CD14-positive monocyte (primary cell): ENCODE results near the gene EXOC1. TPM values are rescaled to one million over a fixed set of nuclear protein-coding genes. Genes with fewer than 3 reads are reported as not detected.
A peak's percentile ranks its signal among the peaks of the same experiment; 100 is the strongest.

Experiments used
- DNase-seq, 3 donors: peaks; one replicate each; pipeline ENCODE4 v3.0.0-alpha.2; 2011 to 2022
- H2AFZ ChIP-seq: 2 replicates; pipeline ENCODE4 v1.6.0; 2012; ENCODE audit warnings: mild to moderate bottlenecking, low read depth, low read length, inconsistent platforms; ENCODE audit not compliant: insufficient read depth, poor library complexity, severe bottlenecking
- H3K27ac ChIP-seq, 2 donors: 1 replicate in 1 of 2; 2 replicates in 1 of 2; pipeline ENCODE4 v1.5.1; 2012 to 2013; ENCODE audit warnings: low read length in 2 of 2, control low read depth in 1 of 2, inconsistent platforms in 1 of 2, low read depth in 1 of 2, mild to moderate bottlenecking in 1 of 2
- H3K27me3 ChIP-seq, 2 donors: one replicate each; pipeline versions ENCODE4 v1.6.0 to v1.6.1; 2011 to 2013; ENCODE audit warnings: low read length in 2 of 2; ENCODE audit not compliant: control insufficient read depth in 2 of 2, insufficient read depth in 2 of 2
- H3K36me3 ChIP-seq, 2 donors: replicated peaks in 1 of 2; 1 replicate in 1 of 2; 2 replicates in 1 of 2; pipeline versions ENCODE4 v1.5.1 to v1.6.1; 2012 to 2013; ENCODE audit warnings: low read length in 2 of 2, control low read depth in 1 of 2, inconsistent platforms in 1 of 2, mild to moderate bottlenecking in 1 of 2; ENCODE audit not compliant: insufficient read depth in 2 of 2, control insufficient read depth in 1 of 2
- H3K4me1 ChIP-seq, 2 donors: 1 replicate in 1 of 2; 2 replicates in 1 of 2; pipeline versions ENCODE4 v1.5.1 to v1.6.1; 2012 to 2013; ENCODE audit warnings: low read length in 2 of 2, control low read depth in 1 of 2, inconsistent platforms in 1 of 2, mild to moderate bottlenecking in 1 of 2, moderate library complexity in 1 of 2; ENCODE audit not compliant: insufficient read depth in 2 of 2, control insufficient read depth in 1 of 2
- H3K4me2 ChIP-seq: replicated peaks from 2 replicates; pipeline ENCODE3; 2012; ENCODE audit warnings: low read length, moderate library complexity, mild to moderate bottlenecking; ENCODE audit not compliant: poor library complexity, severe bottlenecking; ENCODE audit errors: extremely low read depth
- H3K4me3 ChIP-seq, 3 experiments: fragments of 200-600 bp in 1 of 3; sonication (generic) in 1 of 3; replicated peaks in 1 of 3; 1 replicate in 2 of 3; 2 replicates in 1 of 3; pipeline ENCODE4 v1.5.1; 2011 to 2013; ENCODE audit warnings: low read length in 3 of 3, mild to moderate bottlenecking in 3 of 3, control low read depth in 2 of 3, low read depth in 2 of 3, inconsistent platforms in 1 of 3, moderate library complexity in 1 of 3
- H3K79me2 ChIP-seq: 2 replicates; pipeline ENCODE4 v1.6.0; 2012; ENCODE audit warnings: mild to moderate bottlenecking, control low read depth, inconsistent platforms, low read length, moderate library complexity; ENCODE audit not compliant: insufficient read depth
- H3K9ac ChIP-seq: 2 replicates; pipeline ENCODE4 v1.6.0; 2017; ENCODE audit warnings: low read length, mild to moderate bottlenecking; ENCODE audit not compliant: insufficient read depth, poor library complexity, severe bottlenecking
- H3K9me3 ChIP-seq, 2 donors: replicated peaks in 1 of 2; 1 replicate in 1 of 2; 2 replicates in 1 of 2; pipeline versions ENCODE4 v1.5.1 to v1.6.1; 2012 to 2013; ENCODE audit warnings: low read length in 2 of 2, control low read depth in 1 of 2; ENCODE audit not compliant: control insufficient read depth in 1 of 2, insufficient read depth in 1 of 2
- H4K20me1 ChIP-seq: 2 replicates; pipeline ENCODE4 v1.6.0; 2012; ENCODE audit warnings: mild to moderate bottlenecking, low read length, control low read depth, moderate library complexity; ENCODE audit not compliant: insufficient read depth
- H3K27ac Mint-ChIP-seq, 7 donors: one replicate each; pipeline ENCODE4 v1.8.0; 2020; ENCODE audit warnings: mild to moderate bottlenecking in 7 of 7, mixed read lengths in 7 of 7, moderate library complexity in 6 of 7, inconsistent platforms in 2 of 7
- H3K27me3 Mint-ChIP-seq, 3 donors: one replicate each; pipeline ENCODE4 v1.8.0; 2021 to 2022; ENCODE audit warnings: low read depth in 3 of 3, mild to moderate bottlenecking in 3 of 3, mixed read lengths in 3 of 3, moderate library complexity in 3 of 3, inconsistent platforms in 1 of 3
- H3K36me3 Mint-ChIP-seq, 2 donors: one replicate each; pipeline ENCODE4 v1.8.0; 2020; ENCODE audit warnings: mixed read lengths in 2 of 2, inconsistent platforms in 1 of 2, mild to moderate bottlenecking in 1 of 2
- H3K4me1 Mint-ChIP-seq: one replicate; pipeline ENCODE4 v1.8.0; 2020; ENCODE audit warnings: mild to moderate bottlenecking, mixed read lengths
- H3K4me3 Mint-ChIP-seq, 2 donors: one replicate each; pipeline ENCODE4 v1.8.0; 2020; ENCODE audit warnings: mild to moderate bottlenecking in 2 of 2, mixed read lengths in 2 of 2, moderate library complexity in 1 of 2
- H3K9me3 Mint-ChIP-seq, 7 donors: one replicate each; pipeline ENCODE4 v1.8.0; 2020 to 2022; ENCODE audit warnings: mixed read lengths in 7 of 7, mild to moderate bottlenecking in 6 of 7, moderate library complexity in 6 of 7, inconsistent platforms in 2 of 7
- CTCF ChIP-seq: fragments of 200-600 bp; IDR thresholded peaks from one replicate; pipeline ENCODE4 v1.8.0; 2022; ENCODE audit warnings: antibody characterized with exemption, mild to moderate bottlenecking
- WGBS: methylation state at CpG from one replicate; pipeline ENCODE4 v1.1.5; 2013; ENCODE audit warnings: missing lambda C conversion rate; ENCODE audit not compliant: insufficient coverage; 5-methylcytosine and 5-hydroxymethylcytosine counted together
- intact Hi-C, 2 donors: fragments of 100-400 bp; cut with micrococcal nuclease; formaldehyde crosslinking; loops; one replicate each; pipeline versions ENCODE4 v1.15.0 to v1.15.1; 2023
- polyA plus RNA-seq, 3 donors: library from polyadenylated mRNA; depleted of rRNA in 1 of 3; unstranded in 2 of 3; stranded (reverse) in 1 of 3; fragments of 300-500 nt in 2 of 3; fragments of >200 nt in 1 of 3; fragmentation: Illumina TruSeq in 2 of 3; gene quantifications; 1 replicate in 2 of 3; 2 replicates in 1 of 3; pipeline ENCODE4 v1.2.3, GENCODE V29; 2012 to 2021

EXOC1 gene
- polyA plus RNA-seq, 3 donors: 13.7 to 22.9 (median 21.2) TPM

GRCh38 chr4:55849724-55850123 lies 3.7 kb upstream of the EXOC1 start:
- peaks cover 0 to 16% (median 3%) of the 10 kb centered on the region in 7 donors for H3K9me3 Mint-ChIP-seq
- WGBS: 90% methylated on average over 5 of the region's 9 CpGs
- no peak overlapping the region for H3K4me3 Mint-ChIP-seq
- H3K9ac ChIP-seq: no peak overlapping the region
- no peaks in the 10 kb centered on the region for H3K36me3 ChIP-seq
- H3K4me3 ChIP-seq: no peak overlapping the region
- H3K9me3 ChIP-seq: no peaks in the 10 kb centered on the region
- TF ChIP-seq CTCF: no peak
- intact Hi-C loops: loop anchor here (5.0 to 10.0 kb wide), 5 partner anchors 95 to 505 kb away; partner anchors contain the start of genes CEP135 (in 2 of the 2), CLOCK (in 2 of the 2) and SRD5A3 (in 1 of the 2)
- no peak overlapping the region for H3K27ac ChIP-seq
- no peaks in the 10 kb centered on the region for H3K36me3 Mint-ChIP-seq
- H3K4me2 ChIP-seq: no peak overlapping the region
- peaks cover 13% of the 10 kb centered on the region for H3K79me2 ChIP-seq
- H3K27ac Mint-ChIP-seq: no peak overlapping the region
- H3K27me3 Mint-ChIP-seq: peaks cover 0 to 4% (median 3%) of the 10 kb centered on the region in 3 donors
- peaks cover 0 to 2% of the 10 kb centered on the region in 2 donors for H3K27me3 ChIP-seq
- no peak for DNase-seq
- peaks cover 7% of the 10 kb centered on the region in 2 donors for H3K4me1 ChIP-seq
- peaks cover 3% of the 10 kb centered on the region for H3K4me1 Mint-ChIP-seq
- no peak overlapping the region for H2AFZ ChIP-seq
- no peaks in the 10 kb centered on the region for H4K20me1 ChIP-seq

GRCh38 chr4:55851885-55852284 lies 1.6 kb upstream of the EXOC1 start:
- H3K4me3 Mint-ChIP-seq: no peak overlapping the region
- peaks cover 0 to 13% (median 2%) of the 10 kb centered on the region in 7 donors for H3K9me3 Mint-ChIP-seq
- no peak overlapping the region for H3K4me2 ChIP-seq
- H3K27me3 ChIP-seq: peaks cover 0 to 2% of the 10 kb centered on the region in 2 donors
- H3K27ac ChIP-seq: no peak overlapping the region
- no peak overlapping the region for H3K27ac Mint-ChIP-seq
- peaks cover 34% of the 10 kb centered on the region for H3K79me2 ChIP-seq
- H2AFZ ChIP-seq: peak overlapping the region; percentile 27
- peaks cover 0 to 4% (median 3%) of the 10 kb centered on the region in 3 donors for H3K27me3 Mint-ChIP-seq
- peaks cover 8 to 15% of the 10 kb centered on the region in 2 donors for H3K4me1 ChIP-seq
- H3K36me3 ChIP-seq: no peaks in the 10 kb centered on the region
- H3K9ac ChIP-seq: no peak overlapping the region
- no peak overlapping the region for H3K4me3 ChIP-seq
- no peaks in the 10 kb centered on the region for H4K20me1 ChIP-seq
- peaks cover 3% of the 10 kb centered on the region for H3K4me1 Mint-ChIP-seq
- no peaks in the 10 kb centered on the region for H3K9me3 ChIP-seq
- intact Hi-C loops: loop anchor here (5.0 to 10.0 kb wide), 5 partner anchors 93 to 507 kb away; partner anchors contain the start of genes CEP135 (in 2 of the 2), CLOCK (in 2 of the 2) and SRD5A3 (in 1 of the 2)
- TF ChIP-seq CTCF: no peak
- H3K36me3 Mint-ChIP-seq: no peaks in the 10 kb centered on the region
- DNase-seq: no peak
- WGBS: 100% methylated on average over 1 of the region's 6 CpGs
